K562 (cell line): ENCODE results near the gene BEST1. TPM values are rescaled to one million over a fixed set of nuclear protein-coding genes. Genes with fewer than 3 reads are reported as not detected.

ENCODE experiments used
- CBX5 ChIP-seq: IDR thresholded peaks from 2 replicates; pipeline ENCODE4 v1.6.1; 2014; ENCODE audit warnings: low read depth, borderline replicate concordance
- CEBPZ ChIP-seq: fragments of 150-350 bp; IDR thresholded peaks from 2 replicates; pipeline ENCODE4 v1.6.1; 2014; ENCODE audit warnings: low read depth, mild to moderate bottlenecking, low read length, borderline replicate concordance
- CXXC5 ChIP-seq: fragments of 250-450 bp; sonication (Bioruptor Pico); IDR thresholded peaks from 2 replicates; pipeline ENCODE4 v1.8.0; 2022; ENCODE audit warnings: inconsistent platforms, mild to moderate bottlenecking, moderate library complexity
- ELF1 ChIP-seq: fragments of 200-800 bp; sonication (Bioruptor generic); IDR thresholded peaks from 2 replicates; pipeline ENCODE4 v1.6.1; 2016; ENCODE audit warnings: missing genetic modification characterization, missing compliant biosample characterization
- FOXJ2 ChIP-seq: fragments of 200-800 bp; sonication (Bioruptor generic); IDR thresholded peaks from 2 replicates; pipeline ENCODE4 v1.6.1; 2016; ENCODE audit warnings: missing genetic modification characterization, missing compliant biosample characterization
- HMGXB4 ChIP-seq: sonication (generic); formaldehyde crosslinking; IDR thresholded peaks from 2 replicates; pipeline ENCODE4 v1.8.1; 2023; ENCODE audit warnings: mild to moderate bottlenecking, missing genetic modification reagents
- JUN ChIP-seq, 2 experiments: sonication (generic) in 1 of 2; formaldehyde crosslinking in 1 of 2; IDR thresholded peaks; 2 replicates each; pipeline versions ENCODE4 v1.6.1 to v1.8.0; 2012 to 2022; ENCODE audit warnings: borderline replicate concordance in 2 of 2, mild to moderate bottlenecking in 2 of 2, improper control_type of control experiment in 1 of 2, low read depth in 1 of 2, low read length in 1 of 2, missing genetic modification reagents in 1 of 2
- L3MBTL2 ChIP-seq: fragments of 450-650 bp; IDR thresholded peaks from 2 replicates; pipeline ENCODE4 v1.6.1; 2016; ENCODE audit warnings: mild to moderate bottlenecking, moderate library complexity
- MCM2 ChIP-seq: fragments of 450-650 bp; IDR thresholded peaks from 2 replicates; pipeline ENCODE4 v1.6.1; 2017; ENCODE audit warnings: low read depth, mild to moderate bottlenecking
- MCM3 ChIP-seq: fragments of 450-650 bp; IDR thresholded peaks from 2 replicates; pipeline ENCODE4 v1.6.1; 2016
- POLR2A ChIP-seq: fragments of 450-650 bp; conservative IDR thresholded peaks from 2 replicates; pipeline ENCODE4 v1.6.1; 2016
- SFPQ ChIP-seq: fragments of 200-400 bp; formaldehyde crosslinking; IDR thresholded peaks from 2 replicates; pipeline ENCODE4 v1.6.1; 2017; ENCODE audit warnings: mild to moderate bottlenecking, low read depth, low read length, moderate library complexity
- SLC30A9 ChIP-seq: fragments of 250-450 bp; sonication (Bioruptor Pico); IDR thresholded peaks from 2 replicates; pipeline ENCODE4 v1.8.0; 2022; ENCODE audit warnings: mild to moderate bottlenecking, moderate library complexity
- SMARCA5 ChIP-seq: fragments of 450-650 bp; IDR thresholded peaks from 2 replicates; pipeline ENCODE4 v1.6.1; 2016
- SPI1 ChIP-seq: IDR thresholded peaks from 2 replicates; pipeline ENCODE4 v1.6.1; 2011; ENCODE audit warnings: low read depth, low read length, control low read depth, borderline replicate concordance
- SRSF1 ChIP-seq: fragments of 200-400 bp; formaldehyde crosslinking; IDR thresholded peaks from 2 replicates; pipeline ENCODE4 v1.6.1; 2017; ENCODE audit warnings: mild to moderate bottlenecking, low read depth, low read length, moderate library complexity
- TARDBP ChIP-seq: fragments of 450-650 bp; IDR thresholded peaks from 2 replicates; pipeline ENCODE4 v1.6.1; 2016
- ZBTB7A ChIP-seq: IDR thresholded peaks from 2 replicates; pipeline ENCODE4 v1.6.1; 2011; ENCODE audit warnings: low read depth, mild to moderate bottlenecking, low read length, moderate library complexity, borderline replicate concordance; ENCODE audit not compliant: control insufficient read depth
- ZNF134 ChIP-seq: fragments of 250-450 bp; sonication (Bioruptor Pico); conservative IDR thresholded peaks from 2 replicates; pipeline ENCODE4 v1.4.0; 2020
- ZNF280B ChIP-seq: fragments of 250-450 bp; sonication (Bioruptor Pico); IDR thresholded peaks from 2 replicates; pipeline ENCODE4 v1.5.1; 2021; ENCODE audit warnings: mild to moderate bottlenecking
- ZSCAN32 ChIP-seq: fragments of 450-650 bp; formaldehyde crosslinking; IDR thresholded peaks from 2 replicates; pipeline ENCODE4 v1.4.0; 2020; ENCODE audit warnings: mild to moderate bottlenecking, moderate library complexity
- ZZZ3 ChIP-seq: fragments of 450-650 bp; IDR thresholded peaks from 2 replicates; pipeline ENCODE4 v1.6.1; 2016; ENCODE audit warnings: antibody characterized with exemption, mild to moderate bottlenecking, moderate library complexity
- polyA plus RNA-seq, 8 experiments: library from polyadenylated mRNA; depleted of rRNA in 4 of 8; stranded (reverse) in 5 of 8; unstranded in 3 of 8; fragments of >200 nt; fragmentation: Nextera tagmentation in 2 of 8; fragmentation: Illumina TruSeq in 1 of 8; extraction: Ambion mirVana in 2 of 8; extraction: Trizol in 1 of 8; gene quantifications; 2 replicates each; pipeline versions ENCODE4 v1.2.1 to v1.2.3, GENCODE V29; 2011 to 2014; ENCODE audit warnings: inconsistent platforms in 1 of 8, missing spikeins in 1 of 8
- total RNA-seq, 7 experiments: library from RNA; depleted of rRNA in 6 of 7; stranded (reverse); fragments of >200 nt in 6 of 7; fragmentation: Illumina TruSeq in 2 of 7; extraction: Trizol in 2 of 7; gene quantifications; 2 replicates each; pipeline versions ENCODE4 v1.2.1 to v1.2.3, GENCODE V29; 2011 to 2021; ENCODE audit warnings: low replicate concordance in 1 of 7

The BEST1 gene
- total and polyA plus RNA-seq, 9 of the 15 experiments (the other 6 are each of a cell fraction or from before 2014, with no cell fraction given): 0.07 to 1.3 (median 0.40) TPM

- TF ChIP-seq ZNF280B (CRISPR knock-in tag) (peak; percentile 91), MCM2 (no peak), SMARCA5 (no peak), ZZZ3 (no peak), ZSCAN32 (CRISPR knock-in tag) (no peak), FOXJ2 (tag) (no peak), MCM3 (no peak), POLR2A (no peak; the same call in none of the 2 replicates), SFPQ (no peak), ELF1 (tag) (no peak), ZNF134 (CRISPR knock-in tag) (no peak), CXXC5 (no peak), CEBPZ (no peak), TARDBP (no peak; the same call in 1 of the 2 replicates), CBX5 (no peak), SRSF1 (no peak), JUN (IDR thresholded peaks at IDR 0.05; ENCODE audit: borderline replicate concordance, low read depth, low read length) (no peak), JUN (CRISPR knock-in tag; IDR thresholded peaks at IDR 0.05; ENCODE audit: borderline replicate concordance) (no peak), ZBTB7A (no peak), HMGXB4 (CRISPR knock-in tag) (no peak), SLC30A9 (CRISPR knock-in tag) (no peak), L3MBTL2 (no peak; the same call in 1 of the 2 replicates), SPI1 (no peak)
Observed at GRCh38 chr11:61964058-61964665, 14.0 kb downstream of the BEST1 start (continued).
